Osteoblast (primary cell): ENCODE measurements around the gene CLEC5A. TPM values are rescaled to one million over a fixed set of nuclear protein-coding genes. Genes with fewer than 3 reads are reported as not detected.

Experiments used
- DNase-seq: peaks from one replicate; pipeline ENCODE4 v3.0.0; 2011; ENCODE audit warnings: low spot score, mixed read lengths; ENCODE audit not compliant: insufficient read length; ENCODE audit errors: missing footprints
- H2AFZ ChIP-seq: 2 replicates; pipeline ENCODE4 v1.6.0; 2011; ENCODE audit warnings: mild to moderate bottlenecking, low read length
- H3K27ac ChIP-seq: 2 replicates; pipeline ENCODE4 v1.5.1; 2011; ENCODE audit warnings: mild to moderate bottlenecking, low read depth, low read length, moderate library complexity
- H3K27me3 ChIP-seq: 2 replicates; pipeline ENCODE4 v1.6.0; 2012; ENCODE audit warnings: mild to moderate bottlenecking, control low read depth, inconsistent platforms, low read length, moderate library complexity; ENCODE audit not compliant: insufficient read depth
- H3K36me3 ChIP-seq: 2 replicates; pipeline ENCODE4 v1.5.1; 2011; ENCODE audit warnings: mild to moderate bottlenecking, low read length, control low read depth, moderate library complexity; ENCODE audit not compliant: insufficient read depth
- H3K4me1 ChIP-seq: 2 replicates; pipeline ENCODE4 v1.5.1; 2011; ENCODE audit warnings: mild to moderate bottlenecking, low read length, control low read depth, moderate library complexity; ENCODE audit not compliant: insufficient read depth
- H3K4me2 ChIP-seq: 2 replicates; pipeline ENCODE4 v1.6.0; 2011; ENCODE audit warnings: mild to moderate bottlenecking, low read length; ENCODE audit not compliant: insufficient read depth
- H3K4me3 ChIP-seq: fragments of 200-600 bp; sonication (generic); 3 replicates; pipeline ENCODE4 v1.5.1; 2012; ENCODE audit warnings: mild to moderate bottlenecking, low read length, inconsistent platforms; ENCODE audit not compliant: insufficient read depth
- H3K79me2 ChIP-seq: 2 replicates; pipeline ENCODE4 v1.6.0; 2012; ENCODE audit warnings: mild to moderate bottlenecking, low read length, control low read depth, inconsistent platforms; ENCODE audit not compliant: insufficient read depth
- H3K9me3 ChIP-seq: 2 replicates; pipeline ENCODE4 v1.5.1; 2011; ENCODE audit warnings: low read depth, low read length, control low read depth
- H4K20me1 ChIP-seq: 2 replicates; pipeline ENCODE4 v1.6.0; 2012; ENCODE audit warnings: mild to moderate bottlenecking, low read length, control low read depth; ENCODE audit not compliant: insufficient read depth
- CTCF ChIP-seq: IDR thresholded peaks from 2 replicates; pipeline ENCODE4 v1.5.1; 2011; ENCODE audit warnings: mild to moderate bottlenecking, low read depth, low read length, moderate library complexity; ENCODE audit errors: extremely low read depth
- total RNA-seq: library from RNA; depleted of rRNA; stranded (reverse); fragments of >200 nt; gene quantifications from 2 replicates; pipeline ENCODE4 v1.2.3, GENCODE V29; 2012

The CLEC5A gene
- not detected in 2 replicates for total RNA-seq

GRCh38 chr7:141946796-141947195 lies at the start of gene CLEC5A:
Gene CLEC5A, minus strand, starts transcription at chr7:141946974. Its CDS starts 682 bp downstream, at chr7:141946292.
- no peak within 1 kb of the TSS for H3K27ac ChIP-seq
- no peaks in the 10 kb centered on the region for H3K9me3 ChIP-seq
- no peaks in the 10 kb centered on the region for H3K79me2 ChIP-seq
- no peak within 1 kb of the TSS for H3K4me3 ChIP-seq
- no peaks in the 10 kb centered on the region for H3K36me3 ChIP-seq
- no peak within 1 kb of the TSS for H3K4me2 ChIP-seq
- TF ChIP-seq CTCF = no peak
- no peak within 1 kb of the TSS for H2AFZ ChIP-seq
- no peaks in the 10 kb centered on the region for H3K4me1 ChIP-seq
- DNase-seq = no peak
- no peaks in the 10 kb centered on the region for H4K20me1 ChIP-seq
- H3K27me3 ChIP-seq = no peaks in the 10 kb centered on the region

- Histone ChIP-seq H3K36me3 (no peaks in the 10 kb centered on the region), H3K79me2 (no peaks in the 10 kb centered on the region), H3K9me3 (no peaks in the 10 kb centered on the region), H3K4me2 (no peak overlapping the region), H2AFZ (no peak overlapping the region), H3K27ac (no peak overlapping the region), H3K4me1 (no peaks in the 10 kb centered on the region), H3K27me3 (no peaks in the 10 kb centered on the region), H4K20me1 (no peaks in the 10 kb centered on the region), H3K4me3 (no peak overlapping the region)
- no peak for TF ChIP-seq CTCF
- no peak for DNase-seq
Observed at GRCh38 chr7:141993354-141993753, 46.6 kb upstream of the CLEC5A start.

DNA sequence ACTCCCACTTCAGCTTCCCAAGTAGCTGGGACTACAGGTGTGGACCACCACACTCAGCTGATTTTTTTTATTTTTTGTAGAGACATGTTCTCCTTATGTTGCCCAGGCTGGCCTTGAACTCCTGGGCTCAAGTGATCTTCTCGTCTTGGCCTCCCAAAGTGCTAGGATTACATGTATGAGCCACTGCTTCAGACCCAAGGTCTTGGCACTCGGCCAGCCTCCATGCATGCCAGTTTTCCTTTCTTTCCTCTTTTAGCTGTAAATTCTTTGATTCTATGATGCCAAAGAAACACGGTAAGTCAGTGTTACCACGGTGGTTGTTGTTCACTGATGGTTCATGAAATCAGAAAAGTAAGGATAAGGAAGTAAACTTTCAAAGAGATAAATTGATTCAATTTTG lies 45.9 kb upstream of the CLEC5A start:
- Histone ChIP-seq H3K9me3 (no peaks in the 10 kb centered on the region), H4K20me1 (no peaks in the 10 kb centered on the region), H3K27me3 (no peaks in the 10 kb centered on the region), H3K4me2 (no peak overlapping the region), H3K79me2 (no peaks in the 10 kb centered on the region), H2AFZ (no peak overlapping the region), H3K4me3 (no peak overlapping the region), H3K4me1 (no peaks in the 10 kb centered on the region), H3K27ac (no peak overlapping the region), H3K36me3 (no peaks in the 10 kb centered on the region)
- DNase-seq = no peak
- TF ChIP-seq CTCF = no peak

- DNase-seq = no peak
- Histone ChIP-seq H3K4me3 (no peak overlapping the region), H3K9me3 (no peaks in the 10 kb centered on the region), H4K20me1 (no peaks in the 10 kb centered on the region), H3K27ac (no peak overlapping the region), H3K4me2 (no peak overlapping the region), H2AFZ (no peak overlapping the region), H3K4me1 (no peaks in the 10 kb centered on the region), H3K36me3 (no peaks in the 10 kb centered on the region), H3K27me3 (no peaks in the 10 kb centered on the region), H3K79me2 (no peaks in the 10 kb centered on the region)
- no peak for TF ChIP-seq CTCF
Observed at GRCh38 chr7:141992156-141992555, 45.4 kb upstream of the CLEC5A start.
